Activated CD4-positive, alpha-beta T cell treated with anti-CD3 and anti-CD28 coated beads, Interleukin-2, amount 50 U/mL, for 1 hour (primary cell): ENCODE measurements around the gene CLIP1.
"Not testable (repeated sequence)": the region's sequence is repeated elsewhere in the genome, so short reads cannot be mapped to it uniquely, and the experiment has no call there.

Experiments used
- DNase-seq: peaks from one replicate; pipeline ENCODE4 v3.0.0-alpha.2; 2020

CLIP1 gene

GRCh38 chr12:122429043-122429442 is 6.6 kb upstream of the CLIP1 start:
- DNase-seq = not testable (repeated sequence)

DNA sequence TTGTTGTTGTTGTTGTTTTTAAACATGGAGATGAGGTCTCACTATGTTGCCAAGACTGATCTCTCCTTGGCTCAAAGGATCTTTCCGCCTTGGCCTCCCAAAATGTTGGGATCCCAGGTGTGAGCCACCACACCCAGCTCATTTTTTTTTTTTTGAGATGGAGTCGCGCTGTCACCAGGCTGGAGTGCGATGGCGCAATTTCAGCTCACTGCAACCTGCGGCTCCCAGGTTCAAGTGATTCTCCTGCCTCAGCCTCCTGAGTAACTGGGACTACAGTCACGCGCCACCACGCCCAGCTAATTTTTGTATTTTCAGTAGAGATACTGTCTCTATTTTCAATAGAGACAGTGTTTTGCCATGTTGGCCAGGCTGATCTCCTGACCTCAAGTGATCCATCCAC is 4.9 kb upstream of the CLIP1 start:
- DNase-seq = no peak

DNA sequence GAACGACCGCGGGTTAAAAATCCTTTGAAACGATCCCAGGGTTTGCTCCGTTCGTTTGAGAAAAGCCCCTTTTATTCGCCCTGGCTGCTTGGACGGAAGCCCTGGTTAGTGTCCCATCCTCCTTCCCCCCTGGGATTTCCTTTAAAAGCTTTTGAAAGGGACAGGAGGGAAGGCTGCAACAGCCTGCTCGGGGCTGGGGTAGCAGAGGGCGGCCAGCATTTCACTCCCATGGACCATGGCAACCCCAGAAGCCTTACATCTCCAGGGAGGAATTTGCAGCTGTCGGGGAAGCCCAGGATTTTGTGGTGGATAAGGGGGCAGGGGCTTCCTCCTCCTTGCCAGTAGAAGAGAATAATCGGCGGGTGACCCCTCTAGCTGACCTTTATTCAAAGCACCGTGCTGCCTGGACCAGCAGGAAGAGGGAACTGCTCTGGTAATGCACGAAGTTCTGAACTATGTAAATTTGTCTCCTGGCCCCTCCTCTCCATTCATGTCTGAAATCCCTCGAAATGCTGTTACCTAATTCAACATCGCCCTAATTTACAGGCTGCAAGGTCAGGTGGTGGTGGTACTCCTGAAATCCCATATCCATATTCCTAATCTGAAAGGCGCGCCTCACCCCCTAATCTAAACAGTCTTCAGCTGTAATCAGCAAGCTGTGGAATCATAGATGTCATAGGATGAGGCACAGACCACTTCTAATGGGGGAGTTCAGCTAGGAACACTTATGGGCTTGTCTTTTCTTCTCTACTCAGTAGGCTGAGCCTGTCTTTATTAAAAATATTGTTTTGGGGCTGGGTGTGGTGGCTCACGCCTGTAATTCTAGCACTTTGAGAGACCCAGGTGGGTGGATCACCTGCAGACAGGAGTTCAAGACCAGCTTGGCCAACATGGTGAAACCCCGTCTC is 1.0 kb upstream of the CLIP1 start:
- DNase-seq = no peak

DNA sequence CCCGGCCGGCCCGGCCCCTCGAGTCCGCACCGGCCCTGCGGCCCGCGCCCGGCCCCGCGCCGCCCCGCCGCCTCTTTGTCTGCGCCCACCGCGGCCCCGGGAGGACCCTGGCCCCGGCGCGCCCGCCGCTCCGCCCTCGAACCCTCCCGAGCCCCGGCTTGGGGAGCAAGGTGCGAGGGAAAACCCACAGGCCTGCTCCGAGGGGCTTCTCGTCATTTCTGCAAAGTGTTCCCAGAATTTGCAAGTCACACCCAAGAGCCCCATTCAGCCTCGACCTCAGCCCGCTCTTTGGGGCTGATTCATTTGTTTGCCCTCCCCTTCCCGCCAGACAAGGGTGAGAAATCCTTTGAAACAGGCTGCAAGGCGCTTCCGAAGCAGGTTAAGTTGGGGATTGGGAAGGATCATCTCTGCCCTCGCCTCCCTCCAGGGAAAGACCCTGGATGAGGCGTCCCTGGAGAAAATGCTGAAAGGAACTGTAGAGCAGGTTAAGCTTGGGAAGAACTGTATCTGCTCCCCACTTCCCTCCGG is 325 bp upstream of the CLIP1 start:
- peak; percentile 18 for DNase-seq

DNA sequence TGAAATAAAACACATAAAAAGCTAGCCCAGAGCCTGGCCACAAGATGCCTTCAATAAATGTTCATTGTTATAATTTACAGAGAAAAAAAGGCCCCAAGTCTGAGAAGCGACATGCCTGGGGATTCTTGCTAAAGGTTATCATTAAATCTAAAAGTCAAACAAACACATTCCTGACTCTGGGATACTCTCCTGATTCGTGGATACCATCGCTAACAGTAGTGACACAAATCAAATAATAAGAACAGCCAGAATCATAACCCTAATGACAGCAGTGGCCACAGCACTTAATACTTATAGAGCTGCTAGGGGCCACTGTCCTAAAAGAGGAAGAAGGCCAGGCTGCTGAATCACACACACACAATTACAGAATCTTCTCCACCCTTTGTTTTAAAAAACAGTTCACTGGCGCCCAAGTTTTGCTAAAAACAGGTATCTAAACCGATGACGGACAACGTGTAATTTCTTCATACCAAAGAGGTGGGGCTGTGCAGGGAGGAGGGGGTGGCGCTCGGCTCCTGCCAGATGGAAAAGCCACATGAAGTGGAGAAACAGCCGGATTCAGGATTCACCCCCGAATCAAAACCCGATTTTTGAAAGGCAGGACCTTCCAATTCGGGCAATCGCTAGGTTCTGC is 1.2 kb downstream of the CLIP1 start:
- peak; percentile 12 for DNase-seq

DNA sequence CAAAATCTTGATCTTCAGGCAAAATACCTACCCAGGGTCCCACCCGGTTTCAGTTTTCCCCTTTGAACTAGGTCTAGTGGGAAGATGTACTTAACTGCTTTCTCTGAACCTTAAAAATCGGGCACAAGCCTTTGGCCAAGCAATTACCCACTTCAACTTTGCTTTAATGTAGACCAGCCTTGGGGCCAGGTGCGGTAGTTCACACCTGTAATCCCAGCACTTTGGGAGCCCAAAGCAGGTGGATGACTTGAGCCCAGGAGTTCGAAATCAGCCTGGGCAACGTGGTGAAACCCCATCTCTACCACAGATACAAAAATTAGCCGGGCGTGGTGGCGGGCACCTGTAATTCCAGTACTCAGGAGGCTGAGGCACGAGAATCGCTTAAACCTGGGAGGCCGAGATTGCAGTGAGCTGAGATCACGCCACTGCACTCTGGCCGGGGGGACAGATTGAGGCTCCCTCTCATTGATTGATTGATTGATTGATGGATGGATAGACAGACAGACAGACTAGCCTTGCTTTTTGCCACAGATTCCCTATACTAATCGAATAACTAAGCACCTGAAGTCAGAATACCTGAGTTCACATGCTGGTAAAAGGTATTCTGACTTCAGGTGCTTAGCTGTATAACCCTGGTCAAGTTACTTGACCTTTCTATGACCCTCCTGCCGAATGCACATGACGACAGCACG is 1.9 kb downstream of the CLIP1 start:
- DNase-seq = no peak

- DNase-seq = not testable (repeated sequence)
These were observed 3.4 kb downstream of the CLIP1 start for GRCh38 chr12:122419094-122419493.

DNA sequence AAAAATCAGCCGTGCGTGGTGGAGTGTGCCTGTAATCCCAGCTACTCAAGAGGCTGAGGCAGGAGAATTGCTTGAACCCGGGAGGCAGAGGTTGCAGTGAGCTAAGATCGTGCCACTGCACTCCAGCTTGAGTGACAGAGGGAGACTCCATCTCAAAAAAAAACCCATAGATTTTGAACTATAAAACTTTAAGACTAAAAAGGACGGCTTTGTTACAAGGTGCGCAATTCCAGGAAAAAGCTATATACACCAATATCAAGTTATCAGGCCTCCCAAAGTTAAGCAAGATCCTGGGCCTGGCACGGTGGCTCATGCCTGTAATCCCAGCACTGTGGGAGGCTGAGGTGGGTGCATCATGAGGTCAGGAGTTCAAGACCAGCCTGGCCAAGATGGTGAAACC is 6.8 kb downstream of the CLIP1 start:
- not testable (repeated sequence) for DNase-seq

DNA sequence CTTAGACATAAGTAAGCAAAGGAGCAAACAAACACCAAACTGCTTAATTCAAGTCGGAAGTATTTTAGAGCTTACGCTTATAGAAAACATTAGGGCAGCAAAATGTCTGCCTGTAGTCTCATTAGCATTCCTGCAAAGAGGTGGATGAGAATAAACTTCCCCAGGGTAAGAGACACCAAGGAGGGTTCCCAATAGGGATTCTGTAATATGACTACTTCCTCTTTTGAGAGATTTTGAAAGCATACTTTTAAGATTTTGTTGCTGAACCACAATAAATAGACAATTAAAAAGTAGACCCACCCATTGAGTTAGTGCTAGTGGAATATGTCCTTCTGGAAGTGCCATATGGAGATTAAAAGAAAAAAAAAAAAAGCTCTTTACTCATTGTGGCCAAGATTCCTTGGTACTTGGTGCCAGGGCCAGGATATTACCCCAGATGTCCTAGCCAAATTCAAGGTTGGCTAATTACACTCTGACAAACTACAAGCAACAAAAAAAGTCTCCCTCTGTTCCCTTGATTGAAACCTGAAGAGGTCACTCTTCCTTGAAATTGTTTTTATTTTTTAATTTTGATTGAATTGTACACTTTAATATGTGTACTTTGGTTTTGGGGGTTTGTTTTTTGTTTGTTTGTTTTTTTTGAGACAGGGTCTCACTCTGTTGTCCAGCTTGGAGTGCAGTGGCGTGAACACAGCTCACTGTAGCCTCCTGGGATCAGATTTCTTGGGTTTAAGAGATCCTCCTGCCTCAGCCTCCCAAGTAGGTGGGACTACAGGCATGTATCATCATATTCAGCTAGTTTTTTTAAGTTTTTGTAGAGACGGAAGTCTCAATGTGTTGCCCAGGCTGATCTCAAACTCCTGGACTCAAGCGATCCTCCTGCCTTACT is 8.7 kb downstream of the CLIP1 start:
- no peak for DNase-seq

DNA sequence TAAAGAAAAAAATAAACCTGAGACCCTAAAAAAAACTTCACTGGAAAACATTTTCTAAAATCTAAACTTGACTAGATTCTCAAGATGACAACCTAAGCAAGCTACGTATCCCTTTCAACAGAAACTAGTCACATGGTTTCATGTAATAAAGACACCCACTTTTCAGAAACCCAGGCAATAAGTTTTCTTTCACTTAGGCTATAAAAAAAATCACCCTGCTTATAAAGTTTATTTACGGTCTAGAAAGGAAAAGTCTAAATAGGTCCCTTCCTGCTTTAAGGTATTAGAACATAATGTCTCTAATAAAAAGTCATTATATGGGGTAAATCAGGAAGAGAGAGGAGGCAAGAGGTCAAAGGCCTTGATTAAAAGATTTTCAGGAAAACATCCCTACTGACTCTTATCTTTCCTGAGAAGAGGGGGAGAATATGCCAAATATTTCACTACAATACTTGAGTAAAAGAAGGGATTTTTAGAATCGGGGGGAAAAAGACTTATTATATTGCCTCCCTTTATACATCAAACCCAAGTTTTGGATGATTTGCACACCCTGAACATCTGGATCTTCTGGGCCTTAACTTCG is 9.5 kb downstream of the CLIP1 start:
- no peak for DNase-seq

DNA sequence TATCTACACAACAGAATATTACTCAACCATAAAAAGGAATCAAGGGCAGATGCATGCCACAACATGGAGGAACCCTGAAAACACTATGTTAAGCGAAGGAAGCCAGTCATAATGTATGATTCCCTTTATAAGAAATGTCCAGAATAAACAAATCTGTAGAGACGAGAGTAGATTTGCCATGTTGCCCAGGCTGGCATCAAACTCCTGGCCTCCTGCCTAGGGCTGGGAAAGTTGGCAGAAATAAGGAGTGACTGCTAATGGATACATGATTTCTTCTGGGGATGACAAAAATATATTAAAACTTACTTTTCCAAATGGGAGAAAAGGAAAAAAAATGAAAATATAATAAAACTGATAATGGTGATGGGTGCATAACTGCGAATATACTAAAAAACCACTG is 10.9 kb downstream of the CLIP1 start:
- no peak for DNase-seq

DNA sequence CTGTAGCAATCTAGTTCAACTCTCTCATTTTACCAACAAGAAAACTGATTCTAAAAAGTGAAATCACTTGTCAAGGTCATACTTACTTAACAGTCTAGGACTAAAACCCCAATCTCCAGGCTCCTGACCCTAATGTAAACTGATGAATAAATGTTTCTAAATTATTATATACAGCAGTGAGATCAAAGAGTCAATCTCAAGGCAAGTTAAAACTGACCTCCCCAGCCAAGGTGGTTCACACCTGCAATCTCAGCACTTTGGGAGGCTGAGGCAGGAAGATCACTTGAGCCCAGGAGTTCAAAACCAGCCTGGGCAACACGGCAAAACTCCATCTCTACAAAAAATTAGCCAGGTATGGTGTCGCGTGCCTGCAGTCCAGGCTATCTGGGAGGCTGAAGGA is 15.3 kb downstream of the CLIP1 start:
- DNase-seq = no peak

GRCh38 chr12:122406701-122407164 is 15.7 kb downstream of the CLIP1 start:
- DNase-seq = no peak

- no peak for DNase-seq
These were observed 18.6 kb downstream of the CLIP1 start for GRCh38 chr12:122403831-122404230.

- no peak for DNase-seq
These were observed 19.2 kb downstream of the CLIP1 start for GRCh38 chr12:122403115-122403770.

DNA sequence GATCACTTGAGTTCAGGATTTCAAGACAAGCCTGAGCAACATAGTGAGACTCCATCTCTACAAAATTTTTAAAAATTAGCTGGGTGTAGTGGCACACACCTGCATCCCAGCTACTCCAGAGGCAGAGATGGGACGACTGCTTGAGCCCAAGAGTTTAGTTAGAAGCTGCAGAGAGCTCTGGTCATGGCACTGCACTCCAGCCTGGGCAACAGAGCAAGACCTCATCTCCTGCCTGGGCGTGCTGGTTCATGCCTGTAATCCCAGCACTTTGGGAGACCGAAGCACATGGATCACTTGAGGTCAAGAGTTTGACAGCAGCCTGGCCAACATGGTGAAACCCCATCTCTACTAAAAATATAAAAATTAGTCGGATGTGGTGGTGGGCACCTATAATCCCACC is 20.2 kb downstream of the CLIP1 start:
- DNase-seq = no peak

DNA sequence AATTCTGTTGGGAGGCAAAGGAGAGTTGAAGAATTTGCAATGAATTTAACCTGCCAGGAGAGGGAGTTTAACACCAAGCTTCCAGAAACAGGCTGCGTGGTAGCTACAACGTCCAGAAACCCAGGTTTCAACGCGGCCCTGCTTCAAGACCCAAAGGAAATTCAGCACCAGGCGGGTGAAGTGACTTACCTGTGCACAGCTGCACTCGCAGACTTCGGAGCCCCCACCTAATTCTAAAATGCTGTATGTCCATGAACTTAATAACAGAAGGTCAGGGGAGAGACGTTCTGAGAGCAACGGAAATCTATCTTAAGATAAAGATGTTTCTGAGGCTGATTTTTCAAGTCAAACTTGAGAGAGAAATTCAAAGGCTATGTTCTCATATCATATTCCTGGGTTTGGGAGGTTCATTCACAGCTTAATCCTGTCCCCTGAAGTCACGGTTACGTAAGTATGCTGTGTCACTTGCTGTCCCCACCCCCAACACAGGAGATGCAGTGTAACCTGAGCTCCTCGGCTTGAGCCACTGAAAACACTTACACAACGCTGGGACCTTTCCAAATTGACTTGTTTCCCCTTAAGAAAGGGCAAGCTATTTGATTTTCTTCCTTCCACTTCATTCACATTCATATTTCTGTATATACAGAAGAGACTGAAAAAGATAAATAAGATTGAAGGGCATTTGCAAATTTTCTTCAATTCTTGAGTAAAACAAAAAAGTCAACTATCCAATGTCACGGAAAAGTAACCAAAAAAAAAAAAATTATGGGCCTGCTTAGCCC is 22.7 kb downstream of the CLIP1 start:
- DNase-seq = peak; percentile 47

GRCh38 chr12:122399254-122399591 is 23.2 kb downstream of the CLIP1 start:
- DNase-seq = no peak

DNA sequence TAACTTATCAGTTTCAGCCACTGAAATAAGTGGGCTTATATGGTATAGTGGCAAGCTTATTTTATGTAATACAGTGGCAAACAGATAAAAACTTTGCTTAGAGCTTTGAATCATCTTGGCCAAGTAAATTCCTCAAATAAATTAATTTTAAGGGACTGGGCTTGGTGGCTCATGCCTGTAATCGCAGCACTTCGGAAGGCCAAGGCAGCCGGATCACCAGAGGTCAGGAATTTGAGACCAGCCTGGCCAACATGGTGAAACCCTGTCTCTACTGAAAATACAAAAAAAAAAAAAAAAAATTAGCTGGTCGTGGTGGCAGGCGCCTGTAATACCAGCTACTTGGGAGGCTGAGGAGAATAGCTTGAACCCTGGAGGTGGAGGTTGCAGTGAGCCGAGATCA is 24.5 kb downstream of the CLIP1 start:
- DNase-seq = not testable (repeated sequence)

GRCh38 chr12:122395319-122395718 is 27.1 kb downstream of the CLIP1 start:
- DNase-seq = no peak
